Panc1 (cell line): ENCODE results near the gene SLC44A1.

Source experiments
- TCF7L2 ChIP-seq: IDR thresholded peaks from 2 replicates; pipeline ENCODE4 v1.6.1; 2011; ENCODE audit warnings: mild to moderate bottlenecking, low read depth, low read length, inconsistent platforms
- TF ChIP-seq, protein P1 (sequence below): fragments of 450-650 bp; IDR thresholded peaks from 2 replicates; pipeline ENCODE4 v1.5.1; 2017; ENCODE audit warnings: mild to moderate bottlenecking
- TF ChIP-seq, protein P2 (sequence below), 2 experiments: IDR thresholded peaks; 2 replicates each; pipeline ENCODE4 v1.6.1; 2011 to 2012; ENCODE audit warnings: low read depth in 2 of 2, control low read depth in 1 of 2, low read length in 1 of 2, mild to moderate bottlenecking in 1 of 2, moderate library complexity in 1 of 2; ENCODE audit not compliant: insufficient read depth in 1 of 2

DNA sequence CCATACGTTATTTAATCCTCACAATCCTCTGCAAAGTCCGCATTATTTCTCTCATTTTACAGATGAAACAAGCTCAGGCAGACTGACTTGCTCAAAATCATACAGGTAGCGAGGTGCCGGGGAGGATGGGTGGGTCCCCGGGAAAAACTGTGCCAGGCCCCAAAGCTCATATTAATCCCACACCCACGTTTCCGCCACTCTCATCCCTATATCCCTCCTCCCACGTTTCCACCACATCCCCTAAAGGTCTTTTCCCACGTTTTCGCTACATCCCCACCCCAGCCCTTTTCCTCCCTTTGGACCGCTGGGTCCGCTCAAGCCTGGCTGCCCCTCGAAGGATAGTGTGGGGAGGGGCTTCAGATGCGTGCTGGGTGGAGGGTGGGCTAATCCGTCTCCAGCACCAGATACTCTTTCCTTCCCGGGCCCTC is 202.9 kb downstream of the SLC44A1 start:
- TF ChIP-seq, protein P1, sequence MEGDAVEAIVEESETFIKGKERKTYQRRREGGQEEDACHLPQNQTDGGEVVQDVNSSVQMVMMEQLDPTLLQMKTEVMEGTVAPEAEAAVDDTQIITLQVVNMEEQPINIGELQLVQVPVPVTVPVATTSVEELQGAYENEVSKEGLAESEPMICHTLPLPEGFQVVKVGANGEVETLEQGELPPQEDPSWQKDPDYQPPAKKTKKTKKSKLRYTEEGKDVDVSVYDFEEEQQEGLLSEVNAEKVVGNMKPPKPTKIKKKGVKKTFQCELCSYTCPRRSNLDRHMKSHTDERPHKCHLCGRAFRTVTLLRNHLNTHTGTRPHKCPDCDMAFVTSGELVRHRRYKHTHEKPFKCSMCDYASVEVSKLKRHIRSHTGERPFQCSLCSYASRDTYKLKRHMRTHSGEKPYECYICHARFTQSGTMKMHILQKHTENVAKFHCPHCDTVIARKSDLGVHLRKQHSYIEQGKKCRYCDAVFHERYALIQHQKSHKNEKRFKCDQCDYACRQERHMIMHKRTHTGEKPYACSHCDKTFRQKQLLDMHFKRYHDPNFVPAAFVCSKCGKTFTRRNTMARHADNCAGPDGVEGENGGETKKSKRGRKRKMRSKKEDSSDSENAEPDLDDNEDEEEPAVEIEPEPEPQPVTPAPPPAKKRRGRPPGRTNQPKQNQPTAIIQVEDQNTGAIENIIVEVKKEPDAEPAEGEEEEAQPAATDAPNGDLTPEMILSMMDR: no peak
- no peak for TF ChIP-seq TCF7L2
- TF ChIP-seq, protein P2, sequence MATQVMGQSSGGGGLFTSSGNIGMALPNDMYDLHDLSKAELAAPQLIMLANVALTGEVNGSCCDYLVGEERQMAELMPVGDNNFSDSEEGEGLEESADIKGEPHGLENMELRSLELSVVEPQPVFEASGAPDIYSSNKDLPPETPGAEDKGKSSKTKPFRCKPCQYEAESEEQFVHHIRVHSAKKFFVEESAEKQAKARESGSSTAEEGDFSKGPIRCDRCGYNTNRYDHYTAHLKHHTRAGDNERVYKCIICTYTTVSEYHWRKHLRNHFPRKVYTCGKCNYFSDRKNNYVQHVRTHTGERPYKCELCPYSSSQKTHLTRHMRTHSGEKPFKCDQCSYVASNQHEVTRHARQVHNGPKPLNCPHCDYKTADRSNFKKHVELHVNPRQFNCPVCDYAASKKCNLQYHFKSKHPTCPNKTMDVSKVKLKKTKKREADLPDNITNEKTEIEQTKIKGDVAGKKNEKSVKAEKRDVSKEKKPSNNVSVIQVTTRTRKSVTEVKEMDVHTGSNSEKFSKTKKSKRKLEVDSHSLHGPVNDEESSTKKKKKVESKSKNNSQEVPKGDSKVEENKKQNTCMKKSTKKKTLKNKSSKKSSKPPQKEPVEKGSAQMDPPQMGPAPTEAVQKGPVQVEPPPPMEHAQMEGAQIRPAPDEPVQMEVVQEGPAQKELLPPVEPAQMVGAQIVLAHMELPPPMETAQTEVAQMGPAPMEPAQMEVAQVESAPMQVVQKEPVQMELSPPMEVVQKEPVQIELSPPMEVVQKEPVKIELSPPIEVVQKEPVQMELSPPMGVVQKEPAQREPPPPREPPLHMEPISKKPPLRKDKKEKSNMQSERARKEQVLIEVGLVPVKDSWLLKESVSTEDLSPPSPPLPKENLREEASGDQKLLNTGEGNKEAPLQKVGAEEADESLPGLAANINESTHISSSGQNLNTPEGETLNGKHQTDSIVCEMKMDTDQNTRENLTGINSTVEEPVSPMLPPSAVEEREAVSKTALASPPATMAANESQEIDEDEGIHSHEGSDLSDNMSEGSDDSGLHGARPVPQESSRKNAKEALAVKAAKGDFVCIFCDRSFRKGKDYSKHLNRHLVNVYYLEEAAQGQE (IDR thresholded peaks at IDR 0.05; ENCODE audit: insufficient read depth in 1 of 2, low read depth in 2 of 2, low read length in 1 of 2): no peak
